GM19438 (cell line): ENCODE results near the gene NUBP2.

Experiments used
- ATAC-seq: cut with Tn5 transposase; IDR thresholded peaks from one replicate; pipeline ENCODE4 v1.9.1; 2021; ENCODE audit warnings: low read depth; ENCODE audit not compliant: unreplicated experiment

Gene NUBP2

GRCh38 chr16:1825381-1825863, 42.7 kb downstream of the NUBP2 start:
- ATAC-seq = no peak

- ATAC-seq = peak; percentile 41
These were observed 43.3 kb downstream of the NUBP2 start for GRCh38 chr16:1825864-1826690.

GRCh38 chr16:1826691-1827573, 44.2 kb downstream of the NUBP2 start, which contains the start of the genes FAHD1 and HAGH:
TSS of gene FAHD1 (plus strand) at chr16:1827206. CDS start at chr16:1827239, 33 bp downstream.
TSS of gene HAGH (minus strand) at chr16:1826825. CDS start at chr16:1826787, 38 bp downstream.
- ATAC-seq = peak; percentile 73

- ATAC-seq = no peak
These were observed 46.1 kb downstream of the NUBP2 start for GRCh38 chr16:1828645-1829410.

GRCh38 chr16:1830213-1830612, 47.5 kb downstream of the NUBP2 start:
- ATAC-seq = no peak

- no peak for ATAC-seq
These were observed 48.7 kb downstream of the NUBP2 start for GRCh38 chr16:1831186-1832075.

GRCh38 chr16:1832838-1833454, 50.2 kb downstream of the NUBP2 start:
- ATAC-seq = no peak

GRCh38 chr16:1834096-1834495, 51.3 kb downstream of the NUBP2 start:
- ATAC-seq = no peak
